ENCODE data around the gene ELOB. TPM values are rescaled to one million over a fixed set of nuclear protein-coding genes. Genes with fewer than 3 reads are reported as not detected.

ELOB gene
- total RNA-seq, 6 experiments from 2014 or later: 329 to 403 (median 352) TPM

Other genes starting within 250 kb of the ELOB start
- gene CEMP1, start 245.9 kb downstream of the ELOB start, total RNA-seq (2021; fragmentation: NEBNext Ultra II Directional; extraction: Animal tissue kit (Norgen Biotek cat#: 25700)): not detected
- 10 to 100 TPM; 34.2 to 43.8 (median 37.0) TPM for gene PDPK1, start 239.3 kb downstream of the ELOB start, total RNA-seq (2021; fragmentation: NEBNext Ultra II Directional; extraction: Animal tissue kit (Norgen Biotek cat#: 25700))
- 10 to 100 TPM; 27.1 to 30.9 (median 28.8) TPM for gene KCTD5, start 94.8 kb downstream of the ELOB start, total RNA-seq (2021; fragmentation: NEBNext Ultra II Directional; extraction: Animal tissue kit (Norgen Biotek cat#: 25700))
- gene PRSS27, start 57.1 kb downstream of the ELOB start, total RNA-seq (2021; fragmentation: NEBNext Ultra II Directional; extraction: Animal tissue kit (Norgen Biotek cat#: 25700)): under 1 TPM; 0.17 to 0.43 (median 0.31) TPM
- gene SRRM2, start 24.6 kb downstream of the ELOB start, total RNA-seq (2021; fragmentation: NEBNext Ultra II Directional; extraction: Animal tissue kit (Norgen Biotek cat#: 25700)): 100 to 1,000 TPM; 223 to 317 (median 269) TPM
- gene PRSS33, start 10.3 kb upstream of the ELOB start, total RNA-seq (2021; fragmentation: NEBNext Ultra II Directional; extraction: Animal tissue kit (Norgen Biotek cat#: 25700)): not detected
- not detected for gene PRSS41, start 21.2 kb upstream of the ELOB start, total RNA-seq (2021; fragmentation: NEBNext Ultra II Directional; extraction: Animal tissue kit (Norgen Biotek cat#: 25700))
- gene PRSS21, start 40.0 kb upstream of the ELOB start, total RNA-seq (2021; fragmentation: NEBNext Ultra II Directional; extraction: Animal tissue kit (Norgen Biotek cat#: 25700)): not detected
- gene ZG16B, start 53.0 kb upstream of the ELOB start, total RNA-seq (2021; fragmentation: NEBNext Ultra II Directional; extraction: Animal tissue kit (Norgen Biotek cat#: 25700)): under 1 TPM in 4 of 6 experiments, not detected in 2; 0.41 to 0.68 (median 0.46) TPM
- not detected for gene PRSS22, start 80.9 kb upstream of the ELOB start, total RNA-seq (2021; fragmentation: NEBNext Ultra II Directional; extraction: Animal tissue kit (Norgen Biotek cat#: 25700))
- 10 to 100 TPM; 24.5 to 29.3 (median 26.1) TPM for gene FLYWCH2, start 105.9 kb upstream of the ELOB start, total RNA-seq (2021; fragmentation: NEBNext Ultra II Directional; extraction: Animal tissue kit (Norgen Biotek cat#: 25700))
- 10 to 100 TPM; 30.3 to 34.9 (median 33.7) TPM for gene FLYWCH1, start 134.7 kb upstream of the ELOB start, total RNA-seq (2021; fragmentation: NEBNext Ultra II Directional; extraction: Animal tissue kit (Norgen Biotek cat#: 25700))
- gene KREMEN2, start 187.0 kb upstream of the ELOB start, total RNA-seq (2021; fragmentation: NEBNext Ultra II Directional; extraction: Animal tissue kit (Norgen Biotek cat#: 25700)): not detected
- 10 to 100 TPM in 5 of 6 experiments, 1 to 10 TPM in 1; 5.7 to 16.5 (median 13.7) TPM for gene PAQR4, start 192.1 kb upstream of the ELOB start, total RNA-seq (2021; fragmentation: NEBNext Ultra II Directional; extraction: Animal tissue kit (Norgen Biotek cat#: 25700))
- 10 to 100 TPM; 21.1 to 40.8 (median 36.7) TPM for gene PKMYT1, start 203.2 kb upstream of the ELOB start, total RNA-seq (2021; fragmentation: NEBNext Ultra II Directional; extraction: Animal tissue kit (Norgen Biotek cat#: 25700))
- gene CLDN9, start 235.6 kb upstream of the ELOB start, total RNA-seq (2021; fragmentation: NEBNext Ultra II Directional; extraction: Animal tissue kit (Norgen Biotek cat#: 25700)): not detected
- gene CLDN6, start 240.9 kb upstream of the ELOB start, total RNA-seq (2021; fragmentation: NEBNext Ultra II Directional; extraction: Animal tissue kit (Norgen Biotek cat#: 25700)): under 1 TPM in 1 of 6 experiments, not detected in 5; 0.21 TPM
- 100 to 1,000 TPM; 392 to 451 (median 429) TPM for gene TNFRSF12A, start 243.1 kb upstream of the ELOB start, total RNA-seq (2021; fragmentation: NEBNext Ultra II Directional; extraction: Animal tissue kit (Norgen Biotek cat#: 25700))
- gene HCFC1R1, start 246.7 kb upstream of the ELOB start, total RNA-seq (2021; fragmentation: NEBNext Ultra II Directional; extraction: Animal tissue kit (Norgen Biotek cat#: 25700)): 10 to 100 TPM; 54.6 to 90.3 (median 83.2) TPM
- 10 to 100 TPM; 18.2 to 21.6 (median 19.9) TPM for gene THOC6, start 246.8 kb upstream of the ELOB start, total RNA-seq (2021; fragmentation: NEBNext Ultra II Directional; extraction: Animal tissue kit (Norgen Biotek cat#: 25700))